OCI-LY3 (cell line): ENCODE data around the gene KRTAP5-5.
"Not testable (repeated sequence)": the region's sequence is repeated elsewhere in the genome, so short reads cannot be mapped to it uniquely, and the experiment has no call there.

Source experiments
- H2AFZ ChIP-seq: fragments of 200-600, 300-600 bp; shearing (Covaris generic); 2 replicates; pipeline ENCODE4 v1.6.0; 2014; ENCODE audit warnings: antibody characterized with exemption, low read depth, low read length
- H3K27ac ChIP-seq: fragments of 200-600, 300-600 bp; sonication (generic); 2 replicates; pipeline ENCODE4 v1.5.1; 2014; ENCODE audit warnings: mild to moderate bottlenecking, low read length, moderate library complexity, mixed read lengths
- H3K27me3 ChIP-seq: fragments of 200-600, 300-600 bp; sonication (generic); 2 replicates; pipeline ENCODE4 v1.6.1; 2014; ENCODE audit warnings: low read depth, low read length, mixed read lengths
- H3K36me3 ChIP-seq: fragments of 200-600, 300-600 bp; sonication (generic); replicated peaks from 2 replicates; pipeline ENCODE3; 2014; ENCODE audit warnings: low read depth, low read length, mixed read lengths
- H3K4me1 ChIP-seq: fragments of 300-600, 200-600 bp; sonication (generic); 2 replicates; pipeline ENCODE4 v1.6.1; 2014; ENCODE audit warnings: low read length, mixed read lengths
- H3K4me2 ChIP-seq: fragments of 200-600, 300-600 bp; sonication (generic); 2 replicates; pipeline ENCODE4 v1.6.1; 2014; ENCODE audit warnings: low read length, mixed read lengths
- H3K4me3 ChIP-seq: fragments of 300-600, 200-600 bp; sonication (generic); 2 replicates; pipeline ENCODE4 v1.5.1; 2014; ENCODE audit warnings: antibody characterized with exemption, mild to moderate bottlenecking, low read length, moderate library complexity
- H3K79me2 ChIP-seq: fragments of 300-600, 200-600 bp; shearing (Covaris generic); 2 replicates; pipeline ENCODE4 v1.6.1; 2014; ENCODE audit warnings: mild to moderate bottlenecking, low read length, mixed read lengths
- H3K9ac ChIP-seq: fragments of 300-600, 200-600 bp; shearing (Covaris generic); 2 replicates; pipeline ENCODE4 v1.6.0; 2014; ENCODE audit warnings: mild to moderate bottlenecking, low read length, moderate library complexity
- H3K9me3 ChIP-seq: fragments of 200-600, 300-600 bp; shearing (Covaris generic); 2 replicates; pipeline ENCODE4 v1.6.1; 2014; ENCODE audit warnings: low read length, mixed read lengths; ENCODE audit not compliant: insufficient read depth
- H4K20me1 ChIP-seq: fragments of 200-600, 300-600 bp; sonication (generic); 2 replicates; pipeline ENCODE4 v1.6.1; 2016; ENCODE audit warnings: low read length, mixed read lengths; ENCODE audit not compliant: insufficient read depth
- CTCF ChIP-seq: fragments of 200-600, 300-600 bp; sonication (generic); IDR thresholded peaks from 2 replicates; pipeline ENCODE4 v1.5.1; 2014; ENCODE audit warnings: antibody characterized with exemption, low read length, low read depth
- EZH2phosphoT487 ChIP-seq: fragments of 200-600 bp; shearing (Covaris generic); IDR thresholded peaks from 2 replicates; pipeline ENCODE4 v1.6.1; 2018; ENCODE audit warnings: antibody characterized with exemption, mixed run types, low read depth

Gene KRTAP5-5

GRCh38 chr11:1669546-1670218, 40.1 kb downstream of the KRTAP5-5 start:
- H3K36me3 ChIP-seq, result no peaks in the 10 kb centered on the region
- no peaks in the 10 kb centered on the region for H3K4me1 ChIP-seq
- H4K20me1 ChIP-seq, result peaks cover 5% of the 10 kb centered on the region; the same call in 1 of the 2 replicates
- no peak overlapping the region for H3K4me3 ChIP-seq
- no peak overlapping the region for H3K4me2 ChIP-seq
- H3K27ac ChIP-seq, result no peak overlapping the region
- peaks cover 9% of the 10 kb centered on the region for H3K27me3 ChIP-seq
- H3K79me2 ChIP-seq, result no peaks in the 10 kb centered on the region
- no peaks in the 10 kb centered on the region for H3K9me3 ChIP-seq
- TF ChIP-seq CTCF (no peak), EZH2phosphoT487 (no peak)
- H2AFZ ChIP-seq, result no peak overlapping the region
- H3K9ac ChIP-seq, result no peak overlapping the region

GRCh38 chr11:1670457-1670856, 40.9 kb downstream of the KRTAP5-5 start:
- H3K9ac ChIP-seq, H3K4me3 ChIP-seq, H3K27ac ChIP-seq, H3K36me3 ChIP-seq, H2AFZ ChIP-seq, H3K4me2 ChIP-seq, H3K9me3 ChIP-seq, H4K20me1 ChIP-seq, H3K4me1 ChIP-seq, H3K79me2 ChIP-seq, H3K27me3 ChIP-seq: not testable (repeated sequence)

- no peak overlapping the region for H2AFZ ChIP-seq
- H3K79me2 ChIP-seq, result no peaks in the 10 kb centered on the region
- no peak overlapping the region for H3K4me3 ChIP-seq
- H3K27ac ChIP-seq, result no peak overlapping the region
- H3K9me3 ChIP-seq, result no peaks in the 10 kb centered on the region
- TF ChIP-seq EZH2phosphoT487 (no peak), CTCF (no peak)
- H4K20me1 ChIP-seq, result peaks cover 5% of the 10 kb centered on the region; the same call in 1 of the 2 replicates
- peaks cover 14% of the 10 kb centered on the region for H3K27me3 ChIP-seq
- H3K4me1 ChIP-seq, result no peaks in the 10 kb centered on the region
- no peaks in the 10 kb centered on the region for H3K36me3 ChIP-seq
- no peak overlapping the region for H3K9ac ChIP-seq
- no peak overlapping the region for H3K4me2 ChIP-seq
Observed at GRCh38 chr11:1670905-1671371, 41.4 kb downstream of the KRTAP5-5 start.

GRCh38 chr11:1671658-1672057, 42.1 kb downstream of the KRTAP5-5 start:
- no peaks in the 10 kb centered on the region for H3K4me1 ChIP-seq

More at GRCh38 chr11:1671658-1672057, 42.1 kb downstream of the KRTAP5-5 start:
- no peak overlapping the region for H3K4me2 ChIP-seq
- no peak for TF ChIP-seq EZH2phosphoT487
- TF ChIP-seq CTCF, result no peak
- no peaks in the 10 kb centered on the region for H3K79me2 ChIP-seq
- no peak overlapping the region for H2AFZ ChIP-seq
- no peak overlapping the region for H3K4me3 ChIP-seq
- H4K20me1 ChIP-seq, result peaks cover 5% of the 10 kb centered on the region; the same call in 1 of the 2 replicates
- H3K9me3 ChIP-seq, result no peaks in the 10 kb centered on the region
- peaks cover 17% of the 10 kb centered on the region for H3K27me3 ChIP-seq
- H3K27ac ChIP-seq, result no peak overlapping the region
- H3K9ac ChIP-seq, result no peak overlapping the region
- no peaks in the 10 kb centered on the region for H3K36me3 ChIP-seq
